Karpas-422 (cell line): ENCODE data around the gene COPE. TPM values are rescaled to one million over a fixed set of nuclear protein-coding genes. Genes with fewer than 3 reads are reported as not detected.
"Not testable (repeated sequence)": the region's sequence is repeated elsewhere in the genome, so short reads cannot be mapped to it uniquely, and the experiment has no call there.

Experiments
- DNase-seq: peaks from one replicate; pipeline ENCODE4 v3.0.0-alpha.2; 2015
- H2AFZ ChIP-seq: fragments of 200-600 bp; sonication (generic); 2 replicates; pipeline ENCODE4 v1.6.1; 2014; ENCODE audit warnings: antibody characterized with exemption, low read length, mixed read lengths
- H3K27ac ChIP-seq: fragments of 200-600 bp; sonication (generic); 2 replicates; pipeline ENCODE4 v1.5.1; 2014; ENCODE audit warnings: mild to moderate bottlenecking, low read length, moderate library complexity
- H3K27me3 ChIP-seq: fragments of 200-600 bp; sonication (generic); 2 replicates; pipeline ENCODE4 v1.6.1; 2014; ENCODE audit warnings: low read length, mixed read lengths
- H3K36me3 ChIP-seq: fragments of 200-600 bp; sonication (generic); 2 replicates; pipeline ENCODE4 v1.6.1; 2014; ENCODE audit warnings: low read length, mixed read lengths; ENCODE audit not compliant: insufficient read depth
- H3K4me1 ChIP-seq: fragments of 200-600 bp; sonication (generic); 2 replicates; pipeline ENCODE4 v1.6.1; 2014; ENCODE audit warnings: mild to moderate bottlenecking, low read length, mixed read lengths
- H3K4me2 ChIP-seq: fragments of 200-600 bp; sonication (generic); 2 replicates; pipeline ENCODE4 v1.6.1; 2014; ENCODE audit warnings: low read length, low read depth, mild to moderate bottlenecking; ENCODE audit not compliant: poor library complexity, severe bottlenecking
- H3K4me3 ChIP-seq: fragments of 200-600 bp; sonication (generic); 2 replicates; pipeline ENCODE4 v1.5.1; 2014; ENCODE audit warnings: mild to moderate bottlenecking, antibody characterized with exemption, low read length, mixed read lengths
- H3K79me2 ChIP-seq: fragments of 200-600 bp; sonication (generic); 2 replicates; pipeline ENCODE4 v1.6.1; 2014; ENCODE audit warnings: mild to moderate bottlenecking, low read length, mixed read lengths
- H3K9ac ChIP-seq: fragments of 200-600 bp; sonication (generic); 2 replicates; pipeline ENCODE4 v1.6.0; 2014; ENCODE audit warnings: low read length
- H3K9me2 ChIP-seq: fragments of 200-600 bp; sonication (generic), shearing (Covaris generic); replicated peaks from 2 replicates; pipeline ENCODE4 v1.6.0; 2014; ENCODE audit warnings: mild to moderate bottlenecking, low read length, moderate library complexity; ENCODE audit not compliant: insufficient read depth
- H3K9me3 ChIP-seq: fragments of 300-700, 200-600 bp; sonication (generic); 2 replicates; pipeline ENCODE4 v1.6.1; 2014; ENCODE audit warnings: low read length, mixed read lengths
- H4K20me1 ChIP-seq: fragments of 200-600 bp; sonication (generic); 2 replicates; pipeline ENCODE4 v1.6.1; 2014; ENCODE audit warnings: mild to moderate bottlenecking, antibody characterized with exemption, low read length, low read depth; ENCODE audit not compliant: insufficient read depth
- total RNA-seq: library from RNA; depleted of rRNA; stranded (reverse); fragments of >200 nt; shearing (Covaris generic); gene quantifications from 2 replicates; pipeline ENCODE4 v1.2.3, GENCODE V29; 2014; ENCODE audit warnings: low replicate concordance

COPE gene
- total RNA-seq, 1 experiment from 2014 or later, result 145 TPM

- Histone ChIP-seq H3K27ac (no peak overlapping the region), H3K36me3 (no peaks in the 10 kb centered on the region), H3K4me1 (no peaks in the 10 kb centered on the region), H3K4me2 (no peak overlapping the region), H3K9me2 (no peaks in the 10 kb centered on the region; the same call in 1 of the 2 replicates), H3K9me3 (no peaks in the 10 kb centered on the region), H3K79me2 (no peaks in the 10 kb centered on the region), H3K4me3 (no peak overlapping the region), H3K27me3 (no peaks in the 10 kb centered on the region), H4K20me1 (no peaks in the 10 kb centered on the region), H2AFZ (no peak overlapping the region), H3K9ac (no peak overlapping the region)
- no peak for DNase-seq
These were observed 34.9 kb upstream of the COPE start for GRCh38 chr19:18954094-18954493.

GRCh38 chr19:18952364-18953003 is 33.3 kb upstream of the COPE start:
- not testable (repeated sequence) for H3K4me3 ChIP-seq

GRCh38 chr19:18951721-18952281 is 32.6 kb upstream of the COPE start:
- no peaks in the 10 kb centered on the region; the same call in 1 of the 2 replicates for H3K9me2 ChIP-seq
- H3K9me3 ChIP-seq, result no peaks in the 10 kb centered on the region
- H3K4me1 ChIP-seq, result peaks cover 4% of the 10 kb centered on the region
- H3K79me2 ChIP-seq, result no peaks in the 10 kb centered on the region
- no peak overlapping the region for H2AFZ ChIP-seq
- no peak overlapping the region for H3K27ac ChIP-seq
- H4K20me1 ChIP-seq, result no peaks in the 10 kb centered on the region
- H3K9ac ChIP-seq, result no peak overlapping the region
- H3K4me2 ChIP-seq, result no peak overlapping the region
- H3K36me3 ChIP-seq, result no peaks in the 10 kb centered on the region
- DNase-seq, result no peak
- H3K4me3 ChIP-seq, result no peak overlapping the region
- H3K27me3 ChIP-seq, result no peaks in the 10 kb centered on the region

More at GRCh38 chr19:18952364-18953003, 33.3 kb upstream of the COPE start:
- not testable (repeated sequence) for H3K9ac ChIP-seq, H3K79me2 ChIP-seq, H3K36me3 ChIP-seq, DNase-seq, H4K20me1 ChIP-seq, H3K9me2 ChIP-seq, H3K27ac ChIP-seq, H2AFZ ChIP-seq, H3K4me2 ChIP-seq, H3K4me1 ChIP-seq, H3K9me3 ChIP-seq, H3K27me3 ChIP-seq

- Histone ChIP-seq H3K27ac (no peak overlapping the region), H3K9me2 (no peaks in the 10 kb centered on the region; the same call in 1 of the 2 replicates), H2AFZ (no peak overlapping the region), H3K4me3 (no peak overlapping the region), H3K79me2 (no peaks in the 10 kb centered on the region), H3K36me3 (no peaks in the 10 kb centered on the region), H3K4me2 (no peak overlapping the region), H3K9me3 (no peaks in the 10 kb centered on the region), H4K20me1 (no peaks in the 10 kb centered on the region), H3K4me1 (peaks cover 8% of the 10 kb centered on the region), H3K9ac (no peak overlapping the region), H3K27me3 (no peaks in the 10 kb centered on the region)
- DNase-seq, result no peak
These were observed 30.7 kb upstream of the COPE start for GRCh38 chr19:18949858-18950257.

- Histone ChIP-seq H3K27me3 (no peaks in the 10 kb centered on the region), H3K4me1 (peaks cover 8% of the 10 kb centered on the region), H3K36me3 (no peaks in the 10 kb centered on the region), H3K9ac (no peak overlapping the region), H3K4me3 (no peak overlapping the region), H4K20me1 (no peaks in the 10 kb centered on the region), H2AFZ (no peak overlapping the region), H3K4me2 (no peak overlapping the region), H3K27ac (no peak overlapping the region), H3K9me3 (no peaks in the 10 kb centered on the region), H3K9me2 (no peaks in the 10 kb centered on the region), H3K79me2 (no peaks in the 10 kb centered on the region)
- DNase-seq, result no peak
These were observed 29.8 kb upstream of the COPE start for GRCh38 chr19:18948976-18949356.

GRCh38 chr19:18948075-18948975 is 29.1 kb upstream of the COPE start:
- no peak overlapping the region for H3K4me3 ChIP-seq
- no peaks in the 10 kb centered on the region for H4K20me1 ChIP-seq
- H3K9me2 ChIP-seq, result no peaks in the 10 kb centered on the region
- no peaks in the 10 kb centered on the region for H3K36me3 ChIP-seq
- peaks cover 8% of the 10 kb centered on the region for H3K4me1 ChIP-seq
- no peaks in the 10 kb centered on the region for H3K79me2 ChIP-seq
- no peak overlapping the region for H3K9ac ChIP-seq
- H3K4me2 ChIP-seq, result no peak overlapping the region
- no peaks in the 10 kb centered on the region for H3K27me3 ChIP-seq
- H3K27ac ChIP-seq, result no peak overlapping the region
- DNase-seq, result no peak
- H3K9me3 ChIP-seq, result no peaks in the 10 kb centered on the region
- no peak overlapping the region for H2AFZ ChIP-seq

- Histone ChIP-seq H3K9me2 (no peaks in the 10 kb centered on the region), H3K27ac (no peak overlapping the region), H2AFZ (no peak overlapping the region), H3K4me2 (peak overlapping the region; percentile 17), H3K27me3 (no peaks in the 10 kb centered on the region), H4K20me1 (no peaks in the 10 kb centered on the region), H3K79me2 (no peaks in the 10 kb centered on the region), H3K9me3 (no peaks in the 10 kb centered on the region), H3K36me3 (no peaks in the 10 kb centered on the region), H3K4me3 (no peak overlapping the region), H3K9ac (no peak overlapping the region), H3K4me1 (peaks cover 8% of the 10 kb centered on the region)
- DNase-seq, result peak; percentile 71
These were observed 27.7 kb upstream of the COPE start for GRCh38 chr19:18946918-18947317.

- H4K20me1 ChIP-seq, result no peaks in the 10 kb centered on the region
- peaks cover 8% of the 10 kb centered on the region for H3K4me1 ChIP-seq
- no peaks in the 10 kb centered on the region for H3K36me3 ChIP-seq
- no peaks in the 10 kb centered on the region for H3K27me3 ChIP-seq
- no peak overlapping the region for H3K4me3 ChIP-seq
- H3K9ac ChIP-seq, result no peak overlapping the region
- H3K4me2 ChIP-seq, result no peak overlapping the region
- no peak for DNase-seq
- no peak overlapping the region for H3K27ac ChIP-seq
- H3K79me2 ChIP-seq, result no peaks in the 10 kb centered on the region
- no peaks in the 10 kb centered on the region for H3K9me3 ChIP-seq
- H2AFZ ChIP-seq, result no peak overlapping the region
- no peaks in the 10 kb centered on the region for H3K9me2 ChIP-seq
These were observed 27.1 kb upstream of the COPE start for GRCh38 chr19:18946335-18946734.
